Regular cardiac myocyte (primary cell): ENCODE results near the gene ARHGEF6. TPM values are rescaled to one million over a fixed set of nuclear protein-coding genes. Genes with fewer than 3 reads are reported as not detected.

Experiments
- total RNA-seq: library from RNA; depleted of rRNA; stranded (reverse); fragments of >200 nt; gene quantifications from 2 replicates; pipeline ENCODE4 v1.2.3, GENCODE V29; 2014

The ARHGEF6 gene
- 6.3 and 18.0 TPM in 2 replicates for total RNA-seq

GRCh38 chrX:136780763-136781162 lies at the start of gene ARHGEF6:
ARHGEF6 (minus strand) TSS chrX:136780932; CDS start chrX:136780882, 50 bp downstream.

GRCh38 chrX:136647677-136648360 lies 132.9 kb downstream of the ARHGEF6 start, which contains the start of gene CD40LG:
CD40LG (plus strand) TSS chrX:136648158; CDS start chrX:136648249, 91 bp downstream.

Other genes with a start within 250 kb of the ARHGEF6 start
- gene VGLL1, start 248.7 kb downstream of the ARHGEF6 start, total RNA-seq: not detected in 2 replicates
- not detected in 2 replicates for gene CD40LG, start 132.8 kb downstream of the ARHGEF6 start, total RNA-seq
- 134 and 227 TPM in 2 replicates for gene RBMX, start 99.8 kb upstream of the ARHGEF6 start, total RNA-seq